SH-SY5Y (cell line): ENCODE measurements around the gene TUBB2A.

Experiments
- GATA2 ChIP-seq: IDR thresholded peaks from 2 replicates; pipeline ENCODE4 v1.6.1; 2011; ENCODE audit warnings: mild to moderate bottlenecking, low read depth, low read length
- GATA3 ChIP-seq: IDR thresholded peaks from 2 replicates; pipeline ENCODE4 v1.6.1; 2011; ENCODE audit warnings: low read depth, mild to moderate bottlenecking, low read length, moderate library complexity

GRCh38 chr6:3122823-3123182 lies 34.5 kb downstream of the TUBB2A start:
- no peak for TF ChIP-seq GATA2
- no peak for TF ChIP-seq GATA3
